Retina (tissue), 1 donor: ENCODE data around the gene ASS1.
A peak's percentile ranks its signal among the peaks of the same experiment; 100 is the strongest.

ENCODE experiments used
- DNase-seq: peaks from one replicate; pipeline ENCODE4 v3.0.0-alpha.2; 2016

ASS1 gene

GRCh38 chr9:130477564-130477963 lies 32.8 kb downstream of the ASS1 start:
- no peak for DNase-seq

GRCh38 chr9:130478152-130478551 lies 33.4 kb downstream of the ASS1 start:
- DNase-seq: no peak

GRCh38 chr9:130478736-130479575 lies 34.2 kb downstream of the ASS1 start:
- no peak for DNase-seq

- no peak for DNase-seq
Measured at GRCh38 chr9:130479587-130479986, 34.8 kb downstream of the ASS1 start.

- no peak for DNase-seq
Measured at GRCh38 chr9:130480673-130481072, 35.9 kb downstream of the ASS1 start.

- no peak for DNase-seq
Measured at GRCh38 chr9:130482463-130482862, 37.7 kb downstream of the ASS1 start.

- DNase-seq: no peak
Measured at GRCh38 chr9:130483371-130483971, 38.7 kb downstream of the ASS1 start.

GRCh38 chr9:130484362-130485072 lies 39.8 kb downstream of the ASS1 start:
- DNase-seq: peak; percentile 23

- DNase-seq: no peak
Measured at GRCh38 chr9:130486103-130486502, 41.3 kb downstream of the ASS1 start.

- DNase-seq: no peak
Measured at GRCh38 chr9:130487500-130487899, 42.7 kb downstream of the ASS1 start.

- DNase-seq: no peak
Measured at GRCh38 chr9:130488621-130489330, 44.0 kb downstream of the ASS1 start.

- no peak for DNase-seq
Measured at GRCh38 chr9:130490981-130491380, 46.2 kb downstream of the ASS1 start.

GRCh38 chr9:130491830-130492482 lies 47.2 kb downstream of the ASS1 start:
- no peak for DNase-seq

GRCh38 chr9:130493021-130493420 lies 48.3 kb downstream of the ASS1 start:
- no peak for DNase-seq

GRCh38 chr9:130493476-130493875 lies 48.7 kb downstream of the ASS1 start:
- no peak for DNase-seq

GRCh38 chr9:130495067-130495466 lies 50.3 kb downstream of the ASS1 start:
- DNase-seq: no peak

GRCh38 chr9:130497139-130497538 lies 52.4 kb downstream of the ASS1 start:
- no peak for DNase-seq

- DNase-seq: no peak
Measured at GRCh38 chr9:130498298-130498917, 53.6 kb downstream of the ASS1 start.

- no peak for DNase-seq
Measured at GRCh38 chr9:130498918-130499698, 54.3 kb downstream of the ASS1 start.

GRCh38 chr9:130499804-130500263 lies 55.1 kb downstream of the ASS1 start:
- DNase-seq: no peak
